Measurements from ENCODE around the gene CYP2W1. TPM values are rescaled to one million over a fixed set of nuclear protein-coding genes. Genes with fewer than 3 reads are reported as not detected.

The CYP2W1 gene
- total and polyA plus RNA-seq, 11 donors = not detected

DNA sequence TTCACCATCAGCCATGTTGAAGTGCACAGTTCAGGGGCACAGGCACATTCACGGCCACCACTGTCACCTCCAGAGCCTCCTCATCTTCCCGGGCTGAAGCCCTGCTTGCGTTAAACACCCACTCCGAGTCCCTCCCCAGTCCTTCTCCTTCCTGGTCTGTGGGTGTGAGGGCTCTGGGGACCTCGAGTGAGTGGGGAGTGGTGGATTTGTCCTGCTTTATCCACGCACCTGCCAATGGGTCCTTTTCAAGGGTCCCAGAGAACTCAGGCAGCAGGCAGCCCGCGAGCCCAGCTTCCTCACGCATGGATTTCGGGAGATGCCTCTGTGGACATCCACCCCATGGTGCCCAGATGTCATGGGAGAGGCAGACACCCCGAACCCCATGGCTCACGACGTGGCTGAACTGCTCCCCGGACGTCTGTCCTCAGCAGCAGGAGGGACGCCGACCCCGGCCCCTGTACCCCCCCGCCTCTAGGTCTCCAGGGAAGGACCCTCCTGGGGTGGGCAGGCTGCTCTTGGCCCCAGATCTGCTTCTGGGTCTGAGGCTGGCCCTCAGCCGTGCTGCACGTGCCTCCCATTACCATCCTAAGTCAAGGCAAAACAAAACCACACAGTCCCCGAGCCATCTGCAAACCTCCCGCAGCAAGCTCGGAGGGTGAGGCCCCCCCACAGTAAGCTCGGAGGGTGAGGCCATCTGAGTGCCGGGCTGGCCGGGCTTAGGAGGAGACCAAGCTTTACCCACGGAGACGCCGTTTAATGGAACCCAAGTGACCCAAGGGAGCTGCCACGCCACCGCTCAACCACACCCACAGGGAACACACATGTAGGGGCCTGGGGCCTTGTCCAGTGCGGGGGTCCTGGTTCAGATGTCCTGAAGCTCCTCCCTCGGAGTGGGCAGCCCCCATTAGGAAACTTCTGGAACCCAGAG is 9.0 kb downstream of the CYP2W1 start:
- intact Hi-C loops (cut with DNase I) = loop anchor here in 9 of 10 donors (2.0 to 10.0 kb wide), 7 partner anchors 73 to 185 kb away; a partner anchor contains a TSS
- ATAC-seq = no peak
- Histone ChIP-seq H3K36me3 (peaks cover 0 to 9% (median under 1%) of the 10 kb centered on the region in 9 donors), H3K27me3 (peaks cover under 1 to 17% (median 13%) of the 10 kb centered on the region in 9 donors), H3K27ac (no peak overlapping the region), H3K4me3 (no peak overlapping the region), H3K4me1 (peaks cover 0 to 29% (median 9%) of the 10 kb centered on the region in 12 donors), H3K9me3 (no peaks in the 10 kb centered on the region)
- TF ChIP-seq, protein P1, sequence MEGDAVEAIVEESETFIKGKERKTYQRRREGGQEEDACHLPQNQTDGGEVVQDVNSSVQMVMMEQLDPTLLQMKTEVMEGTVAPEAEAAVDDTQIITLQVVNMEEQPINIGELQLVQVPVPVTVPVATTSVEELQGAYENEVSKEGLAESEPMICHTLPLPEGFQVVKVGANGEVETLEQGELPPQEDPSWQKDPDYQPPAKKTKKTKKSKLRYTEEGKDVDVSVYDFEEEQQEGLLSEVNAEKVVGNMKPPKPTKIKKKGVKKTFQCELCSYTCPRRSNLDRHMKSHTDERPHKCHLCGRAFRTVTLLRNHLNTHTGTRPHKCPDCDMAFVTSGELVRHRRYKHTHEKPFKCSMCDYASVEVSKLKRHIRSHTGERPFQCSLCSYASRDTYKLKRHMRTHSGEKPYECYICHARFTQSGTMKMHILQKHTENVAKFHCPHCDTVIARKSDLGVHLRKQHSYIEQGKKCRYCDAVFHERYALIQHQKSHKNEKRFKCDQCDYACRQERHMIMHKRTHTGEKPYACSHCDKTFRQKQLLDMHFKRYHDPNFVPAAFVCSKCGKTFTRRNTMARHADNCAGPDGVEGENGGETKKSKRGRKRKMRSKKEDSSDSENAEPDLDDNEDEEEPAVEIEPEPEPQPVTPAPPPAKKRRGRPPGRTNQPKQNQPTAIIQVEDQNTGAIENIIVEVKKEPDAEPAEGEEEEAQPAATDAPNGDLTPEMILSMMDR (IDR thresholded peaks at IDR 0.05) = no peak
- no peak for TF ChIP-seq POLR2A (IDR thresholded peaks at IDR 0.05)
- no peak for DNase-seq
- 72 to 82% (median 79%) methylated on average over 26 to 34 of the region's 34 CpGs for WGBS, 4 donors

DNA sequence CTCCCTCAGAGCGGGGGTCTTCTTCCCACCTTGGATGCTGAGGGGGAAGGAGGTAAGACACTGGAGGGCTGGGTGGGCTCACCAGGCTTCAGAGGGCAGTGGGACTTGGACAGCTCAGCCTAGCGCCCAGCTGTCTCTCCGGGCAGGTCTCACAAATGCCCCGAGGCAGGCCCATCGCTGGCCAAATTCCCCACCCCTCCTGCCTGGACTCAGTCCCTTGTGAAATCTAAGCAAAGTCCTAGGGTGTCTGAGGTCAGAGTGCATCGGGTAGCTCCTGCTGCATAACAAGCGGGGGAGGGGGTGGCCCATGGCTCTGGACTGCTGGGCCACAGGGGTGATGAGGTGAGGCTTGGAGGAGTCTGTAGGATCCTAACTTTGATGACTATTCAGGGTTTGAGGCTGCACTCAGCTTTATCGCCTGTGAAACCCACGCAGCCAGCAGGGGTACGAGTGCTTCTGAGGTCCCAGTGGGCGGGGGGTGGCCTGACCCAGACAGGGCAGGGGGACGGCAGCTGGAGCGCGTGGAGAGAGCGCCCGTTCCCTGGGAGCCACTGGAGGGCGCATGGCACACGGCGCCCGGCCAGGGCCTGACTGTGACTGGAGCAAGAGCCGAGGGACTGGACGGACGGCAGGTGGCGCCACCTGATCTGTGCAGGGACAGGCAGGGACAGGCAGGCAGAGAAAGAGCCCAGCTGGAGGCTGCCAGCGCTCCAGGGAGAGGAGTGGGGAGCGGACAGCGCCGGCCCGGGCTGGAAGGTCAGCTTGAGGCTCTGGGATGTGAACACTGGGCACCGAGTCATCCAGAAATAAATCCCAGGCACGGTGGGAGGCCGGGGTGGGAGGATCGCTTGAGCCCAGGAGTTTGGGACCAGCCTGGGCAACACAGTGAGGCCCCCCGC is 10.0 kb downstream of the CYP2W1 start:
- WGBS, 4 donors = 22 to 38% (median 24%) methylated on average over 17 to 34 of the region's 34 CpGs
- Histone ChIP-seq H3K4me3 (no peak overlapping the region), H3K36me3 (peaks cover 0 to 19% (median 10%) of the 10 kb centered on the region in 9 donors), H3K27me3 (peaks cover 0 to 10% (median 7%) of the 10 kb centered on the region in 9 donors), H3K4me1 (peaks cover 0 to 29% (median 9%) of the 10 kb centered on the region in 12 donors), H3K27ac (no peak overlapping the region), H3K9me3 (no peaks in the 10 kb centered on the region)
- intact Hi-C loops (cut with DNase I) = loop anchor here (1.0 to 10.0 kb wide), 9 partner anchors 34 to 184 kb away; a partner anchor contains a TSS
- peak; percentile 93 to 99 (median 97) for ATAC-seq
- TF ChIP-seq, protein P1 (IDR thresholded peaks at IDR 0.05) = peak; percentile 99 to 100 (median 100)
- TF ChIP-seq POLR2A (IDR thresholded peaks at IDR 0.05) = no peak
- peak; percentile 97 to 99 (median 97) for DNase-seq

DNA sequence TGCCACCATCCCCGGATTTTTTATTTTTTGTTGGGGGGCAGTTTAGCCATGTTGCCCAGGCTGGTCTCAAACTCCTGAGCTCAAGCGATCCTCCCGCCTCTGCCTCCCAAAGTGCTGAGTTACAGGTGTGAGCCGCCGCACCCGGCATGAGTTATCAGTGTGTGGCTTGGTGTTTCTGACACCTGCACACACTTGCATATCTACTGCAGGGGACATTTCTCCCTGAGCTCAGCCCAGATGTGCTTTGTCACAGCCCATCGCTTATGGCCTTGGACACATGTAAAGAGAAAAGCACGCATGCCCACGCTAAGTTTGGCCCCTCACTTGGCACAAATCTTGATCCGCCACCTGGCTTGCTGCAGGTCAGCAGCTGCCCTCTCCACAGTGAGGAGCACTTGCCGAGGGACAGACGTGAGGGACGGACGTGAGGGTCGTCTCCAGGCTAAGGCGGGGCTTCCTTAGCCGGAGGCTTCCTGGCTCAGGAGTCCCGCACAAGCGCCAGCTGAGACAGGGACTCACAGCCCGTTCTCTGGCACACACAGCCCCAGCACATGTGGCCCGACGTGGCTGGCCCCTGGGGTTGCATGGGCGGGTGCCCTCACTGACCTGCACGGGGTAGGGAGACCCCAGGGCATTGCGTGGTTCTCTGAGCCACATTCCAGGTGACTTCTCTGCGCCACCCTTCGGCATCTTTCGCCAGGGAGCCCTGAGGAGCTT is 11.8 kb downstream of the CYP2W1 start:
- intact Hi-C loops (cut with DNase I) = loop anchor here in 8 of 10 donors (5.0 to 10.0 kb wide), 5 partner anchors 140 to 183 kb away; a partner anchor contains a TSS
- Histone ChIP-seq H3K4me1 (peaks cover 0 to 19% (median 5%) of the 10 kb centered on the region in 12 donors), H3K27ac (no peak overlapping the region), H3K9me3 (no peaks in the 10 kb centered on the region), H3K27me3 (no peaks in the 10 kb centered on the region), H3K36me3 (peaks cover 0 to 30% (median 25%) of the 10 kb centered on the region in 9 donors), H3K4me3 (no peak overlapping the region)
- 73 to 84% (median 81%) methylated on average over 20 to 28 of the region's 28 CpGs for WGBS, 4 donors
- DNase-seq (peak in 1 of 5 donors; percentile 71), ATAC-seq (no peak)
- no peak for TF ChIP-seq POLR2A (IDR thresholded peaks at IDR 0.05)
- TF ChIP-seq, protein P1 (IDR thresholded peaks at IDR 0.05) = no peak
